ENCODE data around the gene KIF2C.
"Not testable (repeated sequence)": the region's sequence is repeated elsewhere in the genome, so short reads cannot be mapped to it uniquely, and the experiment has no call there.

The KIF2C gene

GRCh38 chr1:44776730-44777068 is 37.1 kb downstream of the KIF2C start:
- no peak for DNase-seq

DNA sequence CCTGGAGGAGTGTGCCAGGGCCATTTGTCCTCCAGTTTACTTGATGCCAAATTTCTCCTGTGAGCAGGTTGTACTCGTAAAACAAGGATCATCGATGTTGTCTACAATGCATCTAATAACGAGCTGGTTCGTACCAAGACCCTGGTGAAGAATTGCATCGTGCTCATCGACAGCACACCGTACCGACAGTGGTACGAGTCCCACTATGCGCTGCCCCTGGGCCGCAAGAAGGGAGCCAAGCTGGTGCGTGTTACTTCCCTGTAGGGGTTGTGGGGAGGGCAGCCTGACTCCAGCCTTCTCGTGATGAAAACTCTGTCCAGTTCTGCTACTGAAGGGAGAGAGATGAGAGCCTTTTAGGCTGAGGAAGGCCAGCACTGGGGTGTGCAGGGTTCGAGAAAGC is 37.9 kb downstream of the KIF2C start:
- DNase-seq: no peak

DNA sequence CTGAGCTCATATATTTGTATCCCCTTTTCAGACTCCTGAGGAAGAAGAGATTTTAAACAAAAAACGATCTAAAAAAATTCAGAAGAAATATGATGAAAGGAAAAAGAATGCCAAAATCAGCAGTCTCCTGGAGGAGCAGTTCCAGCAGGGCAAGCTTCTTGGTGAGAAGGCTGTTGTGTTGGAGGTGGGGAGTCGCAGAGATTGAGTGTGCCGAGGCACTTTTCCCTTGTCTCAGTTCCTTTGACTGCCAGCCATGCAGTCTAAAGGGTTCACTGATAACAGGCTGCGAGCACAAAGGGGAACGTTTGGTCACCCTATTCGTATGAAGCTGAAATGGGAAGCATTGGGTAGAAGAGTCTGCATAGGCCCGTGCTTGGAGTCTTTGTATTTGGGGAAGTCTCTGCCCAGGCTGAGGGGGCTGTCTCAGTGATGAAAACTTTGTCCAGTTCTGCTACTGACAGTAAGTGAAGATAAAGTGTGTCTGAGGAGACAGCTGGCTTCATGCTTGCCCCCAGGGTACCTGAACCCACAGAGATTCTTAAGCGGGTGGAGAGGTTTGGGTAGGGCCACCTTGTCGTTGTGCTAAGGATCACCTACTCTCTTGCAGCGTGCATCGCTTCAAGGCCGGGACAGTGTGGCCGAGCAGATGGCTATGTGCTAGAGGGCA is 38.5 kb downstream of the KIF2C start:
- DNase-seq: no peak

GRCh38 chr1:44778705-44779576 is 39.3 kb downstream of the KIF2C start:
- DNase-seq: no peak

- DNase-seq: no peak
Observed at GRCh38 chr1:44780583-44781121, 41.0 kb downstream of the KIF2C start.

DNA sequence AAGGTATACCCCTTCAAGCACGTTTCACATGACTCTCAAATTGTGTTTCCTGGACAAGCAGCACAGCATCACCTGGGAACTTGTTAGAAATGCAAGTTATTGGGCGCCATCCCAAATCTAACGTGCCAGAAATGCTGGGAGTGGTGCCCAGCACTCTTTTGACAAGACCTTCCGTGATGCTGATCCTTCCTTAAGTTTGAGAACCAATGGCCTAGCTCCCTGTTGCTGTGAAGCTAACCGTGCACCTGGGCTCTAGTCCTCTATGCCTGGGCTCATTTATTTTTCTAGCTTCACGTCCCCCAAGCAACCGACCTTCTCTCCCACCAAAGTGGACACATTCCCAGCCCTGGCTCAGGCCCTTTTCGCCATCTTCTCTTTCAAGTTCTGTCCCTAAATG is 44.1 kb downstream of the KIF2C start:
- no peak for DNase-seq

- DNase-seq: no peak
Observed at GRCh38 chr1:44784094-44785028, 44.7 kb downstream of the KIF2C start.

DNA sequence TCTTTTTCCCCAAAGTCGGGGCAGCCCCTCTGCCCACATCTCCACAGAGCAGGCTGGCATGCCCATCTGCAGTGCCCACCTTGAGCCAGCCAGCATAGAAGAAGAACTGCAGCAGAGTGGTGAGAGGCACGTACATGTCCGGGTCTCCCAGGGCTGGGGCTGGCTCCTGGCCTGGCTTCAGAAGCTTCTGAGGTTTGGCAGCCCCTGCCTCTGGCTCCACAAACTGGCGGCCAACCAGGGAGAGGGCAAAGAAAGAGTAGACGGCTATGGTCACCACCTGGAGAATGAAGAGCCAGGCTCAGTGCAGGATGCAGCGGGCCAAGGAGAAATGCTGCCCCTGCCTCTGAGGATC is 45.4 kb downstream of the KIF2C start:
- no peak for DNase-seq

DNA sequence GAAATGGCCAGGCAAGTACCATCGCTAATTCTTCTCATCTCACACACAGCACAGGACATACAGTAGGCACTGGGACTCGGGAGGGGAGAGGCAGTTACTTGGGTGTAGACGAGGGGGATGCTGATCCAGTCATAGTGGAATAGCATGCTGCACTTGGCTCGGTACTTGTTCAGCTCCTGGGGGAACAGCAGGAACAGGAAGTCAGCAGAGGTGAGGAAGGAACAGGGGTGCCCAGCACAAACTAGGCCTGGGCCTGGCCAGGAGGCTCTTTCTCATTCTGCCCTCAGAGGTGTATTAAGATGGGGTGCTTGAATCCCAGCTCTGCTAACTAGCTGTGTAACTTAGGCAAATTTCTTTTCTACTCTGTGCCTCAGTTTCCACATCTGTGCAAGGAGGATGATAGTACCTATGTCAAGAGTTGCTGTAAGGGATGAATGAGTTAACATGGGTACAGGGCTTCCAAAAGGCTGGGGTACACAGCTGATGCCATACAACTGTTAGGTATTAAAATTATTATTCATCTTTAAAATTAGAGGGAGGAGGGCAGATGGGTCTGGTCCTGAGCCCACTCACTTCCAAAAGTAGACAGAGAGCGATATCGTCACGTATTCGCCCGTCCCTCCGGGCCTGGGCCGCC is 46.0 kb downstream of the KIF2C start:
- no peak for DNase-seq

- peak; percentile 62 for DNase-seq
Observed at GRCh38 chr1:44786138-44786840, 46.7 kb downstream of the KIF2C start.

DNA sequence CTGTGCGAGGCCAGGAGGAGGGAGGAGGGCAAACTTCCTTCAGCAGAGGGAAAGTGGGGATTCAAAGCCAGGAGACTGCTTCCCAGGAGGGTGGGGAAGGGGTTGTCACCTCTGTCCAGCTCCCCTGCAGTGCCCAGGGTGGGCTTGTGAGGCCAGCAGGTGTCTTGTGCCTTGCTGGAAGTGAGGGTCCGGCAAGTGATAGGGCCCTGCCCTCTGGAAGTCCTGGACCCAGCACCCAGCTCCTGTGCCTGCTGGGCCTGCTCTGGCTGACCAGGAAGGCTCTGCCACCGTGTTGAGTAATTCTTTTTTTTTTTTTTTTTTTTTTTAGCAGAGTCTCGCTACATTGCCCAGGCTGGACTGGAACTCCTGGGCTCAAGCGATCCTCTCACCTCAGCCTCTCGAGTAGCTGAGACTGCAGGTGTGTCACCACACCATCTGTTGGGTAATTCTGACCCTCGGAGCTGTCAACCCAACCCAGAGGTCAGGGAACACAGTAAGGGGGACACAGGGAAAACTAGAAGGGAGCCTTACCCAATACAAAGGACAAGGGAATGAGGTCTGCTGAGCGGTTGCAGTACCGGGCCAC is 47.3 kb downstream of the KIF2C start:
- DNase-seq: no peak

- no peak for DNase-seq
Observed at GRCh38 chr1:44787506-44787905, 47.9 kb downstream of the KIF2C start.

- DNase-seq: no peak
Observed at GRCh38 chr1:44788120-44788860, 48.7 kb downstream of the KIF2C start, which contains the start of gene BEST4. Gene BEST4 (minus strand): TSS chr1:44788170. CDS start chr1:44787705, 465 bp downstream.

GRCh38 chr1:44790968-44791801 is 51.5 kb downstream of the KIF2C start:
- DNase-seq: no peak

DNA sequence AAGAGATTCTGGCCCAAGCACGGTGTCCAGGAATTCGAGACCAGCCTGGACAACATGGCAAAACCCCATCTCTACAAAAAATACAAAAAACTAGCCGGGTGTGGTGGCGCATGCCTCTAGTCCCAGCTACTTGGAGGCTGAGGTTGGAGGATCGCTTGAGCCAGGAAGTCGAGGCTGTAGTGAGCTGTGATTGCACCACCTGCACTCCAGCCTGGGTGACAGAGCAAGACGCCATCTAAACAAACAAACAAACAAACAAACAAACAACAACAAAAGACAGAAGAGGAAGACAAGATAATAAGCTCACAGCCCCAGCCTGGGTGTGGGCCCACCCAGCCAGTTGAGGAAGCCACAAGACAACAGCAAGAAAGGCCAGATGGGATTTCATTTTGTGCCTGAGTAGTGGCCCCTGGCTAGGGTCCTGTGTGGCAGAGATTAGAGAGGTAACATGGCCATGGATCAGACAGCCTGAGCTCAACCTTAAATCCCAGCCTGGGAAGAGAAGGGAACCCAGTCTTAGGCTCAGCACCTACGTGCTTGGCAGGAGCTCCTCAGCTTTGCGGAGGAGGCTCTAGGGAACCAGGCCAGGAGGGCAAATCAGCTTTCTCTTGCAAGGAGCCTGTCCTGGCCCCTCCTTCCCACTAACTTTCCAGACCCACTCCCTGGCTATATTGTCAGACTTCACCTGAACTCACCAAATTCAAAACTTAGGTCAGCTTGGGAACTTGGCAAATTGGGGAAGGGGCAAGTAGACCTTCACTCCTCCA is 53.3 kb downstream of the KIF2C start:
- DNase-seq: no peak

DNA sequence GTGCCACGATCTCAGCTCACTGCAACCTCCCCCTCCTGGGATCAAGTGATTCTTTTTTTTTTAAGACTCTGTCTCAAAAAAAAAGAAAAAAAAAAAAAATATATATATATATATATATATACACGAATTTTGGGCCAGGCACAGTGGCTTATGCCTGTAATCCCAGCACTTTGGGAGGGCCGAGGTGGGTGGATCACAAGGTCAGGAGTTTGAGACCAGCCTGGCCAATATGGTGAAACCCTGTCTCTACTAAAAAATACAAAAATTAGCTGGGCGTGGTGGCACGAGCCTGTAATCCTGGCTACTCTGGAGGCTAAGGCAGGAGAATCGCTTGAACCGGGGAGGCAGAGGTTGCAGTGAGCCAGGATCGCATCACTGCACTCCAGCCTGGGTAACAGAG is 58.2 kb downstream of the KIF2C start:
- DNase-seq: not testable (repeated sequence)

DNA sequence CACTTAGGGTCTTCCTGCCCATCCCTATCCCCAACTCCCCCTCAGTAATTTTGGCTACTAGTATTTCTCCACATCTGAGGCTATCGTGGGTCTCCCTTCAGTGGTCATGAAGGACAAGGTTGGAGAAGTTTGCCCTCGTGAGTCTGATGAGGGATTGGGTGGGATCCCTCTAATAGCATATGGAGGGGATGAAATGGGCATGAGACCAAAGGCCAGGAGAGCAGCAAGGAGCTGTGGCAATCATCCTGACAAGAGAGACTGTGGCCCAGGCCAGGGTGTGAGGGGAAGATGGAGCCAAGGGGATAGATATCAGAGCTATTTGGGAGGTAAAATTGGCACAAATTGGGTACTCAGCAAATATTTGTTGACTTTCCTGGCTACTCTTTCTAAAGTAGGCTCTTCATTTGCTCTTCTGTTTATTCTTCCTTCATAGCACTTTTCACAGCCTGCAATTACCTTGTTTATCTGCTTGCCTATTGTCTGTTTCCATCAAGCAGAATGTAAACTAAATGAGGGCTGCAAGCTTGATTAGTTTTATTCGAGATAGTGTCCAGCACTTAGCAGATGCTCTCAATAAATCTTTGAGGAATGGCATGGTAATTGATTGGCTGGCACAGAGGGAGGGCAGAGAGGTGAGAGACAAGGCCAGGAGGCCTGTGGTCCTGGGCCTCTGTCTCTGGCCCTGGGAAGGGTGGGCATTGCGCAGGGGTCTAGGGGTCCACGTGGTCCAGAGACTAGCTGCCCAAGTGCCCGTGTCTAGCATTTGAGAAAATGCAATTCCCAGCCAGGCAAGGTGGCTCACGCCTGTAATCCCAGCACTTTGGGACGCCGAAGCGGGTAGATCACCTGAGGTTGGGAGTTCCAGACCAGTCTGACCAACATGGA is 59.1 kb downstream of the KIF2C start:
- DNase-seq: no peak
